GM23248 (cell line): ENCODE measurements around the gene ADPGK. TPM values are rescaled to one million over a fixed set of nuclear protein-coding genes. Genes with fewer than 3 reads are reported as not detected.

Source experiments
- DNase-seq: peaks from one replicate; pipeline ENCODE4 v3.0.0-alpha.2; 2015
- H2AFZ ChIP-seq: fragments of 200-600 bp; sonication (generic); 2 replicates; pipeline ENCODE4 v1.6.1; 2016; ENCODE audit warnings: antibody characterized with exemption
- H3F3A ChIP-seq: fragments of 200-600 bp; sonication (generic); 2 replicates; pipeline ENCODE4 v1.6.1; 2016; ENCODE audit warnings: mild to moderate bottlenecking, antibody characterized with exemption, mixed run types; ENCODE audit not compliant: insufficient read depth
- H3K27ac ChIP-seq: fragments of 200-600 bp; sonication (generic); 2 replicates; pipeline ENCODE4 v1.5.1; 2016; ENCODE audit warnings: mild to moderate bottlenecking
- H3K27me3 ChIP-seq: fragments of 200-600 bp; sonication (generic); replicated peaks from 2 replicates; pipeline ENCODE4 v1.6.1; 2016; ENCODE audit warnings: mild to moderate bottlenecking; ENCODE audit not compliant: insufficient read depth
- H3K36me3 ChIP-seq: fragments of 200-600 bp; sonication (generic); 2 replicates; pipeline ENCODE4 v1.6.1; 2016; ENCODE audit warnings: low read depth, mild to moderate bottlenecking
- H3K4me1 ChIP-seq: fragments of 200-600 bp; sonication (generic); 2 replicates; pipeline ENCODE4 v1.6.1; 2016; ENCODE audit warnings: mild to moderate bottlenecking; ENCODE audit not compliant: insufficient read depth
- H3K4me2 ChIP-seq: fragments of 200-600 bp; sonication (generic); one replicate; pipeline ENCODE4 v1.6.1; 2016; ENCODE audit warnings: mild to moderate bottlenecking; ENCODE audit not compliant: unreplicated experiment
- H3K4me3 ChIP-seq: fragments of 200-600 bp; sonication (generic); 2 replicates; pipeline ENCODE4 v1.5.1; 2016; ENCODE audit warnings: mild to moderate bottlenecking
- H3K79me2 ChIP-seq: fragments of 200-600 bp; sonication (generic); 2 replicates; pipeline ENCODE4 v1.6.1; 2016; ENCODE audit warnings: mild to moderate bottlenecking; ENCODE audit not compliant: insufficient read depth
- H3K9ac ChIP-seq: fragments of 200-600 bp; sonication (generic); 2 replicates; pipeline ENCODE4 v1.6.1; 2016; ENCODE audit warnings: mild to moderate bottlenecking
- H3K9me2 ChIP-seq: fragments of 200-600 bp; sonication (generic); 2 replicates; pipeline ENCODE4 v1.6.1; 2016; ENCODE audit warnings: mixed run types, mild to moderate bottlenecking, moderate library complexity; ENCODE audit not compliant: insufficient read depth
- H3K9me3 ChIP-seq: fragments of 200-600 bp; sonication (generic); one replicate; pipeline ENCODE4 v1.6.1; 2017; ENCODE audit warnings: low read depth
- H4K20me1 ChIP-seq: fragments of 200-600 bp; sonication (generic); 2 replicates; pipeline ENCODE4 v1.6.0; 2016; ENCODE audit not compliant: insufficient read depth
- EZH2 ChIP-seq: fragments of 200-600 bp; sonication (generic); IDR thresholded peaks from 2 replicates; pipeline ENCODE4 v1.6.1; 2018; ENCODE audit warnings: antibody characterized with exemption, mild to moderate bottlenecking; ENCODE audit not compliant: insufficient read depth, poor library complexity, severe bottlenecking
- EZH2phosphoT487 ChIP-seq: fragments of 200-600 bp; sonication (generic); IDR thresholded peaks from 2 replicates; pipeline ENCODE4 v1.6.1; 2018; ENCODE audit warnings: antibody characterized with exemption, moderate library complexity, mild to moderate bottlenecking, low read depth; ENCODE audit not compliant: insufficient read depth
- WGBS, 2 experiments: methylation state at CpG; one replicate each; pipeline ENCODE4 v1.1.6; 2015 to 2017; ENCODE audit warnings: low lambda C conversion rate in 2 of 2, low coverage in 1 of 2; ENCODE audit errors: missing lambda C conversion rate in 2 of 2; 5-methylcytosine and 5-hydroxymethylcytosine counted together
- in situ Hi-C: fragments of 300-500 bp; cut with MboI; formaldehyde crosslinking; loops from 2 replicates; pipeline ENCODE4 v1.15.0; 2020
- polyA plus RNA-seq: library from polyadenylated mRNA; unstranded; fragments of >200 nt; fragmentation: Nextera tagmentation; extraction: Ambion mirVana; gene quantifications from 2 replicates; pipeline ENCODE4 v1.2.1, GENCODE V29; 2016
- total RNA-seq: library from RNA; depleted of rRNA; stranded (reverse); fragments of >200 nt; shearing (Covaris generic); gene quantifications from 2 replicates; pipeline ENCODE4 v1.2.3, GENCODE V29; 2014

ADPGK gene
- total and polyA plus RNA-seq, 2 experiments from 2014 or later = 50.5 to 66.6 TPM

DNA sequence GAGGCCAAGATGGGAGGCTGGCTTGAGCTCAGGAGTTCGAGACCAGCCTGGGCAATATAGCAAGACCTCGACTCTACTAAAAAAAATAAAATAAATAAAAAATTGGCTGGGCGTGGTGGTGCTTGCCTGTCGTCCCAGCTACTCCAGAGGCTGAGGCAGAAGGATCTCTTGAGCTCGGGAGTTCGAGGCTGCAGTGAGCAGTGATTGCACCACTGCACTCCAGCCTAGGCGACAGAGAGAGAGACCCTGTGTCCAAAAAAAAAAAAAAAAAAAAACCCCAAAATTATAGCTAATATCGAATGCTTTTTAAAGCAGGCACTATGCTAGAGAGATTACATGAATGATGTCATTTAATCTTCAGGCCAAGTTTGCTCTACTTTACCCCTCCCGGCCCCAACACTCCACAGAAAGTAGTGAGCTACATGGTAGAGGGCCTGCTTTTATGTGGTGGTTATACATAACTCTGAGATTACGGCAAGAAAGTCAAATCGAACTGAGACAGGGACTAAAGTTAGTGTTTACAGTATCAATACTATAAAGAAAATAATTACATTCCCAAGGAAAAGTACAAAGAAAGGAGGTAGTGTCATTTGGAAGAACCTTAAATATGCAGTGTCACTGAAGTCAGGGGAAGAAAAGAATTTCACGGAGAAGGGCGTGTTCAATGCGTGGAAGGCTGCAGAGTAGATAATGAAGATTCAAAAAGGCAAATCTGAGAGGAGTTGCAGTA, 1.1 kb downstream of the ADPGK start:
- in situ Hi-C loops = loop anchor here (25.0 kb wide), 1 partner anchor 480 kb away; no protein-coding TSS in a partner anchor
- no peaks in the 10 kb centered on the region for H3K9me3 ChIP-seq
- peak overlapping the region; percentile 96 for H3K27ac ChIP-seq
- DNase-seq = peak; percentile 63
- H3F3A ChIP-seq = peaks cover 15% of the 10 kb centered on the region
- 33 to 34% methylated on average over 13 to 14 of the region's 14 CpGs for WGBS, 2 experiments
- peaks cover 33% of the 10 kb centered on the region for H3K4me1 ChIP-seq
- H3K4me2 ChIP-seq = peak overlapping the region; percentile 100
- no peaks in the 10 kb centered on the region for H3K36me3 ChIP-seq
- H3K79me2 ChIP-seq = peaks cover 60% of the 10 kb centered on the region
- H3K9me2 ChIP-seq = no peaks in the 10 kb centered on the region
- peak overlapping the region; percentile 100 for H2AFZ ChIP-seq
- H3K4me3 ChIP-seq = peak overlapping the region; percentile 97
- peak overlapping the region; percentile 89 for H3K9ac ChIP-seq
- H4K20me1 ChIP-seq = no peaks in the 10 kb centered on the region
- TF ChIP-seq EZH2phosphoT487 = no peak
- TF ChIP-seq EZH2 = no peak
- no peaks in the 10 kb centered on the region for H3K27me3 ChIP-seq

GRCh38 chr15:72781631-72782030, 1.9 kb downstream of the ADPGK start:
- 0 out of 2 replicates have a peak, but pooled peaks cover 1% of the 10 kb centered on the region for H3K36me3 ChIP-seq
- H4K20me1 ChIP-seq = no peaks in the 10 kb centered on the region

GRCh38 chr15:72778796-72779195, 4.8 kb downstream of the ADPGK start:
- Histone ChIP-seq H4K20me1 (no peaks in the 10 kb centered on the region), H3K9me2 (no peaks in the 10 kb centered on the region)

More at GRCh38 chr15:72781631-72782030, 1.9 kb downstream of the ADPGK start:
- H3K4me2 ChIP-seq = peak overlapping the region; percentile 100
- no peaks in the 10 kb centered on the region for H3K9me3 ChIP-seq
- in situ Hi-C loops = loop anchor here (25.0 kb wide), 1 partner anchor 481 kb away; no protein-coding TSS in a partner anchor
- no peak overlapping the region for H2AFZ ChIP-seq
- H3K27me3 ChIP-seq = no peaks in the 10 kb centered on the region
- H3K4me1 ChIP-seq = peaks cover 33% of the 10 kb centered on the region
- 95 to 96% methylated on average over 6 of the region's 6 CpGs for WGBS, 2 experiments
- TF ChIP-seq EZH2phosphoT487 (no peak), EZH2 (no peak)
- H3K9me2 ChIP-seq = no peaks in the 10 kb centered on the region
- H3F3A ChIP-seq = peaks cover 15% of the 10 kb centered on the region
- H3K27ac ChIP-seq = no peak overlapping the region
- H3K4me3 ChIP-seq = peak overlapping the region; percentile 97; the same call in 1 of the 2 replicates
- H3K79me2 ChIP-seq = peaks cover 68% of the 10 kb centered on the region
- H3K9ac ChIP-seq = no peak overlapping the region; the same call in 1 of the 2 replicates
- no peak for DNase-seq

GRCh38 chr15:72774696-72775383, 8.7 kb downstream of the ADPGK start:
- Histone ChIP-seq H3K9me3 (no peaks in the 10 kb centered on the region), H3K79me2 (peaks cover 84% of the 10 kb centered on the region), H3K27ac (no peak overlapping the region), H3F3A (no peaks in the 10 kb centered on the region), H3K27me3 (no peaks in the 10 kb centered on the region), H3K4me1 (no peaks in the 10 kb centered on the region), H3K4me3 (no peak overlapping the region), H3K36me3 (peaks cover 22% of the 10 kb centered on the region; the same call in 1 of the 2 replicates), H3K9me2 (no peaks in the 10 kb centered on the region), H2AFZ (no peak overlapping the region), H3K4me2 (no peak overlapping the region), H3K9ac (no peak overlapping the region), H4K20me1 (no peaks in the 10 kb centered on the region)
- no peak for DNase-seq
- in situ Hi-C loops = loop anchor here (25.0 kb wide), 1 partner anchor 487 kb away; no protein-coding TSS in a partner anchor
- no peak for TF ChIP-seq EZH2phosphoT487
- TF ChIP-seq EZH2 = no peak
- 96 to 100% methylated on average over 2 of the region's 2 CpGs for WGBS, 2 experiments

More at GRCh38 chr15:72778796-72779195, 4.8 kb downstream of the ADPGK start:
- H3F3A ChIP-seq = no peaks in the 10 kb centered on the region
- no peak overlapping the region for H3K27ac ChIP-seq
- no peak overlapping the region for H2AFZ ChIP-seq
- in situ Hi-C loops = loop anchor here (25.0 kb wide), 1 partner anchor 484 kb away; no protein-coding TSS in a partner anchor
- H3K4me3 ChIP-seq = no peak overlapping the region
- no peaks in the 10 kb centered on the region for H3K27me3 ChIP-seq
- H3K4me2 ChIP-seq = no peak overlapping the region
- 0 out of 2 replicates have a peak, but pooled peaks cover 2% of the 10 kb centered on the region for H3K36me3 ChIP-seq
- 76 to 81% methylated on average over 6 of the region's 6 CpGs for WGBS, 2 experiments
- DNase-seq = peak; percentile 16
- H3K9me3 ChIP-seq = no peaks in the 10 kb centered on the region
- TF ChIP-seq EZH2phosphoT487 (no peak), EZH2 (no peak)
- H3K9ac ChIP-seq = no peak overlapping the region
- peaks cover 96% of the 10 kb centered on the region for H3K79me2 ChIP-seq
- H3K4me1 ChIP-seq = peaks cover 13% of the 10 kb centered on the region
